HG03045 (cell line): ENCODE data around the gene ZNF410.

Experiments used
- ATAC-seq: cut with Tn5 transposase; IDR thresholded peaks from one replicate; pipeline ENCODE4 v1.9.1; 2021; ENCODE audit warnings: mild to moderate bottlenecking, moderate library complexity; ENCODE audit not compliant: unreplicated experiment

Gene ZNF410

DNA sequence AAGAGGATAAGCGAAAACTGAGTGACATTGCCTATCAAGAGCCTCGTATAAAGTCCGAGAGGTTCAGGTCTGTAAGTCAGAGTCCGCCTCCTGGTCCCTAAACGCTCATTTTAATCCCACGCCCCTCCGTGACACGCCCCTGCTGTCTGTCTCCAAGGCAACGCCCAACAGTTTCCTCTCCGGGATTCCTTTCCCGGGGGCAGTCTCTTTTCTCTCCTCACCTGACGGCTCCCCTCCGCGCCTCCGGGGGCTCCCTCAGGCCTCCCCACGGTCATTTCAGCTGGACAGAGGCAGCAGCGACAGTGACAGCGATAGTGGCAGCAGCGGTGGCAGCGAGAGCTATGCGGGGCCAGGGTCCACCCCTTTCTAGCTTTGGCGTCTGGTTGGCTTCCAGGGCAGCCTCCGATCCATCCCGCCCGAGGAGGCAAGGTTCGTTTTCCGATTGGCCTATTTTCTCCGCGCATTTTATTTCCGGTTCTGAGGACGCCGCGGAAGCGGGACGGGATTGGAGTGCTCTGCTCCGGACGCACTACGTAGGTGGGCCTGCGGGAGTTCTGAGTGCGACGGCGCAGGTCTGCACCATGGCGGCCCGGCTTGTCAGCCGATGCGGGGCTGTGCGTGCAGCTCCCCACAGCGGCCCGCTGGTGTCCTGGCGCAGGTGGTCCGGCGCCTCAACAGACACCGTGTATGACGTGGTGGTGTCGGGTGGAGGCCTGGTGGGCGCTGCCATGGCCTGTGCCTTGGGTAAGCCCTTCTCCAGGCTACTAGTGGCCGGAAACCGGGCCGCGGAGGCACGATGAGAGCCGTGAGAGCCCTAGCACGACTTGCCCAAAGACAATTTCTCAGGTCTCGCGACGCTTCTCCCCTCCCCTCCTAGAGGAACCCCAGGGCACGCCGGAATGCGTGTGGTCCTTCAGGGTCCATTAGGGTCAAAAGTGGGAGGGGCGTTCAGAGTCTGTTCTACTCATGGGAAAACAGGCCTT lies 63.4 kb downstream of the ZNF410 start, which contains the start of the genes COQ6 and FAM161B:
COQ6 (plus strand) TSS at position 551 of the 983 bp plus-strand sequence; CDS start at position 582, 31 bp downstream.
FAM161B (minus strand) TSS at position 343 of the 983 bp plus-strand sequence; CDS start at position 275, 68 bp downstream.
- ATAC-seq: peak; percentile 88

DNA sequence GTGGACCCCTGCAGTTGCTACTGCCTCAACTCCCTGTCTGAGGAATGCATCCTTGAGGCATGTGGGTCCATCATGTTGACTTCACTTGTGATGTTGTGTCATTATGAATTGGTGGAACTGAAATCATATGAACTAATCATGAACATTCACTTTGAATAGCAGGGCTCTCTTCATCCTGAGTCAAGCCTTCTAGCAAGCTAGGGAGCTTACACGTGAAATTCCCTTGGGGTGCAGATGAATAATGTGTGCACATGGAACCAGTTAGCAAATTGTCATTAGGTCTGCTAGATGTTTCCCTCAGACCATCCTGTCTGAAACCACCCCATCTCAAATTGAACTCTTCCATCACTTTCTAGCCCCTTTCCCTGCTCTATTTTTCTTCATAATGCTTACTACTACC lies 67.1 kb downstream of the ZNF410 start:
- no peak for ATAC-seq

DNA sequence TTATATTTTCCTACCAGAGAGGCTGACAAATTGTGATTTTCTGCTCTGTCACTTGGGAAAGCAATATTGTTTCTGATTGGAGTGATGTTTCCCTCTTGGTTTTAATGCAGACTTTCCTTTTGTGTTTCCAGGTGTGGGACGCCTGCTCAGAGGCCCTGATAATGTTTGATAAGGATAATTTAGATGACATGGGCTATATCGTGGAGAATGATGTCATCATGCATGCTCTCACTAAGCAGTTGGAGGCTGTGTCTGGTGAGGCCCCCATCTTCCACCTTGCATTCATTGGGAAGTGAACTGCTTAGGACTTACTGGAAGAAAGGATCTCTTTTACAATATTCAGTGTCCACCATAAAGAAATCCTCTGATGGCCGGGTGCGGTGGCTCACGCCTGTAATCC lies 69.0 kb downstream of the ZNF410 start:
- ATAC-seq: no peak

DNA sequence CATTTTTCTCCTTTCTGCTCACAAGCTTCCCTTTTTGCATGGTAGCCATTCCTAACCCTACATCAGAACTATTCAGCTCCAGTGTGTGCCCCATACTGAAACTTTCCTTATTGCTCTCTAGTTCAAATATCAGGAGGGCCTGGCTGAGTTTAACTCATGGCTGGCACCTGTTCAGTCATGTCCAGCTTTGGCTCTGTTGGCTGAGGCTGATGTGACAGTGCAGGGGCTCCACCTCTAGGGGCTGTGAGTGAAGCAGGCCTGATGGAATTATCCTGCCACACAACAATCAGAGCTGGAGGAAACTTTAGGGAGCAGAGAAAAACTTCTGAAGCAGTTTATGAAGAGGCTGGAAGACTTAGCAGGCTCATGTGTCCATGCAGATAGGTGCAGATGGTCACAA lies 71.9 kb downstream of the ZNF410 start:
- ATAC-seq: no peak

DNA sequence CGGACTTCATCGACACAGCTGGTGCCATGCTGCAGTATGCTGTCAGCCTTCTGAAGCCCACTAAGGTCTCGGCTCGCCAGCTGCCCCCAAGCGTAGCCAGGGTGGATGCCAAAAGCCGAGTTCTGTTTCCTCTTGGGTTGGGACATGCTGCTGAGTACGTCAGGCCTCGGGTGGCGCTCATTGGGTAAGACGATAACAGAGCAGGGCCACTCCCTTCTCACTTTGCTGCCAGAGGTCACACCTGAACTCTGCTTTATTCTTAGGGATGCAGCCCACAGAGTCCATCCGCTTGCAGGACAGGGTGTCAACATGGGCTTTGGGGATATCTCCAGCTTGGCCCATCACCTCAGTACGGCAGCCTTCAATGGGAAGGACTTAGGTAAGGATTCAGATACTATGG lies 74.5 kb downstream of the ZNF410 start:
- no peak for ATAC-seq

DNA sequence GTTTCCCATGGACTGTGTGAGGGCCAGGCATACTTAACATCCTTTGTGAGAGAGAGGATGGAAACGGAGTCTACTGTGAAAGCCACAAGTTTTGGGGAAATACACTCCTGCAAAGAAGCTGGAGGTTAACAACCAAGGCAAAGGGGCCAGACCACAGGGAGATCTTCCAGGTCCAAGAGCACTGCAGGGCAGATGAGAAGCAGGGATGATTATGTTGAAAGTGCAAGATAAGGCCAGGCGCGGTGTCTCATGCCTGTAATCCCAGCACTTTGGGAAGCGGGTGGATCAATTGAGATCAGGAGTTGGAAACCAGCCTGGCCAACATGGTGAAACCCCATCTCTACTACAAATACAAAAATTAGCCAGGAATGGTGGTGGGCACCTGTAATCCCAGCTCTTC lies 78.6 kb downstream of the ZNF410 start:
- ATAC-seq: no peak

DNA sequence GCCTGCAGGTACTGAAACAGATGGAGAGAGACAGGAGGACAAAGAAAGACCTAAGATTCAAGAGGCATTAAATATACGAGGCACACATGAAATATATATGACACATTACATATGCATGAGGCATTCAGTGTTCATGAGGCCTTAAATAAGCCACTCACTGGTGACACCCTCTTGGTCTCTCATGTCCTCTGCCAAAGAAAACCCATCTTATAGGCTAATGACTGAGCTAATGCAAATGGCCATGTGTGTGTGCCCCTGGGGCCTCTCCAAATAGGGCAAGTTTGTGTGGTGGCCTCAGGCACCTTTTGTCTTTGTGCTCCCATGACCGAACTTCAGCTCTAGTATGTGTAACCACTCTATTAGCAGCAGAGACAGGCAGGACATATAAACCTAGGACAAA lies 82.2 kb downstream of the ZNF410 start:
- no peak for ATAC-seq

DNA sequence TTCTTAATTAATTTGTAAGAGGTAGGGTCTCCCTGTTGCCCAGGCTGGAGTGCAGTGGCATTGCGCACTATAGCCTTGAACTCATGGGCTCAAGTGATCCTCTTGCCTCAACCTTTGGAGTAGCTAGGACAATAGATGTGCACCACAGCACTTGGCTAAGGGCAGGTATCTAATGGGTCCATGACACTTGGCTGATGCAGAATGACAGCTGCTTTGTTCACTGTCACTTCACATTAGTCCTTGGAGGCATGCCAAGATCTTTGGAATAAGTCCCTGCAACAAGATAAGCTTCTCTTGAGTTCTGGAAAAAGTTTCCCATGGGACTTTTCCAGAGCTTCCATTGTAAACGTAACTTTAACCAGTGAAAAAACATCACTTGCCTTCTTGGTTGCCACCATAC lies 86.8 kb downstream of the ZNF410 start:
- ATAC-seq: no peak

DNA sequence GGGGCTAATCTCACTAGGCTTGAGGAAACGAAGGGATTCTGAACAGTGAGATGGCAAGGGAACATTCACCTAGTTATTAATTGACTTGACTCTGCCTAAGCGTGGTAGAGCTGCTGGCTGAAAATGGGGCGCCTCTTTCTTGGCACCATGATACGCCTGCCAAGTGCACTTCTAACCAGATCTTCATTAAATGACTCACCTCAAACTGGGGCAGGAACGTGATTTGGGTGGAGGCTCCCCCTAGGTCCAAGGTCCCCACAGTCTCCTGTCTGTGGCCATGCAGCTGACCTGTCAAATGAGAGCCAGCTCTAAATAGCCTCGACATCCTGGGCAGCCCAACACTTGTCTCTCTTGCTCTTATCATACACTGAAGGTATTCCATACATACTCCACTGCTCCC lies 89.5 kb downstream of the ZNF410 start:
- ATAC-seq: no peak

DNA sequence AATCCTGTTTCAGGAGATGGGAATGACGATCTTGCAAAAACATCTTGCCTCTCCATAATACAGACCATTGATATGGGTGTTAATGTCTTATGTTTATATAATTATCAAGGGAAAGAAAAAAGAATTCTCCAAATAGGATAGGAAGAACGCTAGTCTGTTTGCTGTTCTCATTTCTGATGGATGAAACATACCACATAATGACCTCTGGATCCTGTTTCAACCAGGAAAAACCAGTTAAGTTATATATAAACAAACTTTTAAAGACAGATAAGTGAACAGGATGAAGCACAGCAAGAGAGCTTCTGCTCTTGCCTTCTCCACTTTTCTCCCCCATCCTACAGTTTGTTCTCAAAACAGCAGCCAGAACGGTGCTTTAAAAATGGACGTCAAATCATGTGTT lies 91.2 kb downstream of the ZNF410 start:
- no peak for ATAC-seq
